SK-N-SH (cell line): ENCODE measurements around the gene COP1. TPM values are rescaled to one million over a fixed set of nuclear protein-coding genes. Genes with fewer than 3 reads are reported as not detected.

Experiments
- CTCF ChIA-PET: fragments of 300-600, 350-600 bp; formaldehyde crosslinking; extraction: SDS; loops from one replicate; lab custom pipeline; 2021; lab: Yijun Ruan, JAX
- POLR2A ChIA-PET: fragments of 350-600 bp; sonication (Branson Sonifier 250); formaldehyde crosslinking; extraction: SDS; loops from one replicate; lab custom pipeline; 2020; ENCODE audit warnings: antibody characterized with exemption, inconsistent platforms; lab: Yijun Ruan, JAX
- DNase-seq: peaks from one replicate; pipeline ENCODE4 v3.0.0; 2012
- H2AFZ ChIP-seq: fragments of 200-600 bp; sonication (generic); 2 replicates; pipeline ENCODE4 v1.8.1; 2016; ENCODE audit warnings: antibody characterized with exemption, mild to moderate bottlenecking, low read depth
- H3F3A ChIP-seq: fragments of 200-600 bp; sonication (generic); replicated peaks from 2 replicates; pipeline ENCODE3; 2016; ENCODE audit warnings: antibody characterized with exemption, mild to moderate bottlenecking; ENCODE audit not compliant: insufficient read depth
- H3K27ac ChIP-seq, 2 experiments: fragments of 200-500 bp in 1 of 2; fragments of 200-600 bp in 1 of 2; sonication (Bioruptor generic) in 1 of 2; sonication (generic), shearing (Covaris generic) in 1 of 2; 2 replicates each; pipeline versions ENCODE4 v1.5.1 to v1.6.1; 2014 to 2016; ENCODE audit warnings: low read depth in 2 of 2, inconsistent platforms in 1 of 2, low read length in 1 of 2, mild to moderate bottlenecking in 1 of 2, mixed read lengths in 1 of 2
- H3K27me3 ChIP-seq: fragments of 200-600 bp; sonication (generic), shearing (Covaris generic); 2 replicates; pipeline ENCODE4 v1.6.1; 2016; ENCODE audit warnings: mixed run types; ENCODE audit not compliant: insufficient read depth
- H3K36me3 ChIP-seq, 2 experiments: fragments of 200-500 bp in 1 of 2; fragments of 200-600 bp in 1 of 2; sonication (Bioruptor generic) in 1 of 2; sonication (generic) in 1 of 2; replicated peaks in 1 of 2; 2 replicates each; pipeline versions ENCODE3 to v1.5.1; 2014 to 2016; ENCODE audit warnings: low read length in 1 of 2, mild to moderate bottlenecking in 1 of 2; ENCODE audit not compliant: insufficient read depth in 2 of 2, control insufficient read depth in 1 of 2
- H3K4me1 ChIP-seq, 2 experiments: fragments of 200-500 bp in 1 of 2; fragments of 200-600 bp in 1 of 2; sonication (Bioruptor generic) in 1 of 2; sonication (generic), shearing (Covaris generic) in 1 of 2; 2 replicates each; pipeline versions ENCODE4 v1.5.1 to v1.6.1; 2014 to 2016; ENCODE audit warnings: low read depth in 1 of 2, low read length in 1 of 2, mixed run types in 1 of 2; ENCODE audit not compliant: insufficient read depth in 2 of 2, control insufficient read depth in 1 of 2
- H3K4me2 ChIP-seq: fragments of 200-600 bp; sonication (generic), shearing (Covaris generic); 2 replicates; pipeline ENCODE4 v1.6.1; 2017; ENCODE audit warnings: mixed run types
- H3K4me3 ChIP-seq, 2 experiments: fragments of 200-500 bp in 1 of 2; fragments of 200-600 bp in 1 of 2; sonication (Bioruptor generic) in 1 of 2; sonication (generic), shearing (Covaris generic) in 1 of 2; 2 replicates each; pipeline versions ENCODE4 v1.5.1 to v1.8.1; 2014 to 2016; ENCODE audit warnings: low read depth in 2 of 2, inconsistent platforms in 1 of 2, low read length in 1 of 2, mild to moderate bottlenecking in 1 of 2, mixed read lengths in 1 of 2, moderate library complexity in 1 of 2
- H3K79me2 ChIP-seq: fragments of 200-600 bp; sonication (generic); 2 replicates; pipeline ENCODE4 v1.8.1; 2017; ENCODE audit warnings: mild to moderate bottlenecking; ENCODE audit not compliant: insufficient read depth
- H3K9ac ChIP-seq: fragments of 200-600 bp; sonication (generic); 2 replicates; pipeline ENCODE4 v1.6.1; 2017; ENCODE audit warnings: mixed run types
- H3K9me2 ChIP-seq: fragments of 200-600 bp; sonication (generic); 2 replicates; pipeline ENCODE4 v1.6.1; 2017; ENCODE audit warnings: mixed run types
- H3K9me3 ChIP-seq: fragments of 200-600 bp; sonication (generic); 2 replicates; pipeline ENCODE4 v1.6.1; 2017; ENCODE audit warnings: mixed run types, mild to moderate bottlenecking, moderate library complexity
- H4K20me1 ChIP-seq: fragments of 200-600 bp; sonication (generic); 2 replicates; pipeline ENCODE4 v1.6.1; 2017; ENCODE audit warnings: mild to moderate bottlenecking, mixed run types; ENCODE audit not compliant: insufficient read depth
- CTCF ChIP-seq: fragments of 200-600 bp; sonication (generic); IDR thresholded peaks from 2 replicates; pipeline ENCODE4 v1.6.1; 2017; ENCODE audit warnings: antibody characterized with exemption, mild to moderate bottlenecking, moderate library complexity
- ELF1 ChIP-seq: IDR thresholded peaks from 2 replicates; pipeline ENCODE4 v1.4.0; 2012
- FOSL2 ChIP-seq: IDR thresholded peaks from 2 replicates; pipeline ENCODE4 v1.4.0; 2012; ENCODE audit warnings: low read depth, mild to moderate bottlenecking, moderate library complexity, borderline replicate concordance
- FOXJ3 ChIP-seq: sonication (generic); formaldehyde crosslinking; IDR thresholded peaks from 2 replicates; pipeline ENCODE4 v1.5.1; 2020; ENCODE audit warnings: mild to moderate bottlenecking, missing genetic modification reagents
- GABPA ChIP-seq: IDR thresholded peaks from 2 replicates; pipeline ENCODE4 v1.4.0; 2012; ENCODE audit warnings: low read depth, mild to moderate bottlenecking
- NFIC ChIP-seq: IDR thresholded peaks from 2 replicates; pipeline ENCODE4 v1.4.0; 2012; ENCODE audit warnings: borderline replicate concordance
- REST ChIP-seq: IDR thresholded peaks from 2 replicates; pipeline ENCODE4 v1.6.1; 2012; ENCODE audit warnings: mild to moderate bottlenecking, low read depth, low read length, moderate library complexity
- RFX5 ChIP-seq: IDR thresholded peaks from 2 replicates; pipeline ENCODE4 v1.6.1; 2012; ENCODE audit warnings: mild to moderate bottlenecking, improper control_type of control experiment, low read length
- TAF1 ChIP-seq: IDR thresholded peaks from 2 replicates; pipeline ENCODE4 v1.6.1; 2012; ENCODE audit warnings: low read depth, mild to moderate bottlenecking, low read length, moderate library complexity, borderline replicate concordance
- TCF12 ChIP-seq: IDR thresholded peaks from 2 replicates; pipeline ENCODE4 v1.4.0; 2012
- USF1 ChIP-seq: IDR thresholded peaks from 2 replicates; pipeline ENCODE4 v1.4.0; 2012; ENCODE audit warnings: low read depth, borderline replicate concordance
- USF2 ChIP-seq: fragments of 150-350 bp; IDR thresholded peaks from 2 replicates; pipeline ENCODE4 v1.6.1; 2017; ENCODE audit warnings: antibody characterized with exemption, low read length, low read depth, borderline replicate concordance
- WGBS: methylation state at CpG from one replicate; pipeline ENCODE4 v1.1.6; 2017; ENCODE audit warnings: low lambda C conversion rate; 5-methylcytosine and 5-hydroxymethylcytosine counted together
- polyA plus RNA-seq, 3 experiments: library from polyadenylated mRNA; depleted of rRNA; stranded (reverse); fragments of >200 nt; gene quantifications; 2 replicates each; pipeline ENCODE4 v1.2.3, GENCODE V29; 2012

Gene COP1
- polyA plus RNA-seq, 1 of the 3 experiments (the other 2 are of a cell fraction), result 10.3 TPM

- H3K9ac ChIP-seq, result no peak overlapping the region
- H3F3A ChIP-seq, result no peaks in the 10 kb centered on the region
- TF ChIP-seq FOXJ3 (CRISPR knock-in tag), result no peak
- TF ChIP-seq TAF1, result no peak
- peak; percentile 80 for TF ChIP-seq REST
- H2AFZ ChIP-seq, result no peak overlapping the region
- H3K27me3 ChIP-seq, result no peaks in the 10 kb centered on the region
- no peaks in the 10 kb centered on the region for H4K20me1 ChIP-seq
- H3K79me2 ChIP-seq, result no peaks in the 10 kb centered on the region
- no peak overlapping the region for H3K27ac ChIP-seq
- H3K9me2 ChIP-seq, result no peaks in the 10 kb centered on the region
- H3K4me1 ChIP-seq, result no peaks in the 10 kb centered on the region
- H3K36me3 ChIP-seq, result peaks cover 36 to 51% of the 10 kb centered on the region in 2 experiments
- ChIA-PET CTCF (interaction anchor here (1.2 to 2.1 kb wide), 2 partner anchors 10 to 28 kb away, joined by 5 to 7 read pairs; no protein-coding TSS in a partner anchor), POLR2A (no interaction called here)
- WGBS, result 99% methylated on average over 5 of the region's 5 CpGs
- H3K9me3 ChIP-seq, result peaks cover 15% of the 10 kb centered on the region; the same call in 1 of the 2 replicates
- no peak overlapping the region for H3K4me2 ChIP-seq
- no peak for DNase-seq
- H3K4me3 ChIP-seq, result no peak overlapping the region
Observed at GRCh38 chr1:176101951-176102642, 105.0 kb downstream of the COP1 start.

- 89% methylated on average over 2 of the region's 2 CpGs for WGBS
- Histone ChIP-seq H3K4me2 (no peak overlapping the region), H3K27me3 (no peaks in the 10 kb centered on the region), H4K20me1 (no peaks in the 10 kb centered on the region), H3K79me2 (no peaks in the 10 kb centered on the region), H3K9me2 (no peaks in the 10 kb centered on the region), H3F3A (peaks cover 6% of the 10 kb centered on the region), H3K36me3 (peaks cover 33 to 39% of the 10 kb centered on the region in 2 experiments), H3K4me3 (no peak overlapping the region), H2AFZ (no peak overlapping the region), H3K27ac (no peak overlapping the region), H3K9me3 (peaks cover 15% of the 10 kb centered on the region; the same call in 1 of the 2 replicates), H3K4me1 (no peaks in the 10 kb centered on the region; a peak in 1 of 4 replicates), H3K9ac (no peak overlapping the region)
- ChIA-PET CTCF (no interaction called here), POLR2A (no interaction called here)
- TF ChIP-seq RFX5 (no peak), USF2 (no peak), CTCF (no peak), GABPA (no peak), ELF1 (no peak), TCF12 (no peak), NFIC (no peak), FOXJ3 (CRISPR knock-in tag) (no peak), USF1 (no peak), FOSL2 (no peak)
- no peak for DNase-seq
Observed at GRCh38 chr1:176098560-176098959, 108.5 kb downstream of the COP1 start.
